ENCODE results near the gene FLNA. TPM values are rescaled to one million over a fixed set of nuclear protein-coding genes. Genes with fewer than 3 reads are reported as not detected.
A peak's percentile ranks its signal among the peaks of the same experiment; 100 is the strongest.

Gene FLNA
- total and polyA plus RNA-seq, 9 of the 15 experiments (the other 6 are each of a cell fraction or from before 2014, with no cell fraction given): 6.2 to 735 (median 135) TPM

DNA sequence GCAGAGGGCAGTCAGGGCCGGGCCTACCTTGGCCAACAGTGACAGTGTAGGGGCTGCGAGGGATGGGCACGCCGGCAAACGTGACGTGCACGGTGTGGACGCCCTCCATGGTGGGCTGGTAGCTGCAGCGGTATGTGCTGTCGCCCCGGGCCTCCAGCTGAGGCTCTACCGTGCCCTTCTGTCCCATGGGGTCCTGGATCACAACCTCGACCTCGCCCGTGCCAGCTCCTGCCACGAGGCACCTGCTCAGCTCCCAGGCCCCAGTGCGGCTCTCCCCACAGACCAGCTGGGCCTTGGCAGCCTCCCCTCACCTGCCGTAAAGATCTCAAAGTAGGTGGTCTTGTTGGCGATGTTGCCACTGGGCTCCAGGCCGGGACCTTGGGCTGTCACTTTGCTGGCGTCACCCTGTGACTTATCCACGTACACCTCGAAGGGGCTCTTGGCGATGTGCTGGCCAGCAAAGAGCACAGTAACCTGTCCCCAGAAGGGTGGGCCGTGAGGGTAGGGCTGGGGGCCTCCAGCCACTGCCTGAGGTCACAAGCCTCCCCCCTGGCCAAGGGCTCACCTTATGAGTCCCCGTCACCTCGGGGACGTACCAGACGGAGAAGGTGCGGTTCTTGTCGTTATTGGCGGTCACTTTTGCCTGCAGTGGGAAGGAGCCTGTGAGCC is 8.3 kb downstream of the FLNA start:
- DNase-seq (ENCODE audit: extremely low read depth in 1 of 4, low spot score in 3 of 4) (no peak), FAIRE-seq (no peak), ATAC-seq (no peak)
- no peaks in the 10 kb centered on the region for H3K27me3 ChIP-seq (ENCODE audit: control insufficient read depth in 2 of 2, insufficient read depth in 2 of 2, low read length in 2 of 2)
- CTCF ChIA-PET (ENCODE audit: low intra/inter-chr PET ratio): no interaction called here
- no peak overlapping the region for H3K4me2 ChIP-seq (ENCODE audit: insufficient read depth, low read length)
- TF ChIP-seq ZNF197 (CRISPR knock-in tag; IDR thresholded peaks at IDR 0.05; ENCODE audit: low read depth) (no peak), POLR2G (IDR thresholded peaks at IDR 0.05; ENCODE audit: low read depth, low read length) (peak; percentile 58), POLR2A (conservative IDR thresholded peaks at IDR 0.05) (0 out of 2 replicates have a peak, but pooled peaks have one; percentile 27), ZFP36 (IDR thresholded peaks at IDR 0.05; ENCODE audit: low read depth, low read length, partially characterized antibody) (no peak), RBFOX2 (IDR thresholded peaks at IDR 0.05; ENCODE audit: low read depth, low read length) (peak; percentile 75), KAT7 (CRISPR knock-in tag; IDR thresholded peaks at IDR 0.05; ENCODE audit: borderline replicate concordance) (0 out of 2 replicates have a peak, but pooled peaks have one; percentile 44)
- TF ChIP-seq, protein P1, sequence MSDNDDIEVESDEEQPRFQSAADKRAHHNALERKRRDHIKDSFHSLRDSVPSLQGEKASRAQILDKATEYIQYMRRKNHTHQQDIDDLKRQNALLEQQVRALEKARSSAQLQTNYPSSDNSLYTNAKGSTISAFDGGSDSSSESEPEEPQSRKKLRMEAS (CRISPR knock-in tag; IDR thresholded peaks at IDR 0.05): peak; percentile 17; the same call in 1 of the 2 replicates
- no peaks in the 10 kb centered on the region for H3K9me3 ChIP-seq (replicated peaks; ENCODE audit: control insufficient read depth, insufficient read depth, low read depth, low read length)
- 95% methylated on average over 13 of the region's 32 CpGs for WGBS (ENCODE audit: insufficient coverage, low coverage, missing lambda C conversion rate)
- H3K9me1 ChIP-seq (ENCODE audit: control insufficient read depth, insufficient read depth, low read length): no peaks in the 10 kb centered on the region
- peak overlapping the region in 1 of 2 experiments; percentile 26; a peak in 1 of 4 replicates for H3K9ac ChIP-seq (ENCODE audit: insufficient read depth in 1 of 2, low read depth in 2 of 2, low read length in 2 of 2)
- no peak overlapping the region for H3K4me3 ChIP-seq
- H3K36me3 ChIP-seq (ENCODE audit: control insufficient read depth, insufficient read depth, low read length): peaks cover 74% of the 10 kb centered on the region; the same call in 2 of the 3 replicates
- no TSS peak for BruUV-seq (replicated peaks)
- H4K20me1 ChIP-seq (replicated peaks; ENCODE audit: control insufficient read depth, insufficient read depth, low read length): no peaks in the 10 kb centered on the region; the same call in 1 of the 2 replicates
- peaks cover 61% of the 10 kb centered on the region for H3K79me2 ChIP-seq (ENCODE audit: control insufficient read depth, insufficient read depth, low read length)
- in situ Hi-C loops (cut with MboI) (no loop called here), intact Hi-C loops (cut with micrococcal nuclease) (no loop called here)
- no peak overlapping the region for H3K27ac ChIP-seq (ENCODE audit: extremely low read depth, low read depth, low read length)
- POLR2A ChIA-PET: interaction anchor here (0.7 to 1.2 kb wide), 3 partner anchors 9 to 17 kb away, joined by 3 to 4 read pairs (median 3); no protein-coding TSS in a partner anchor
- peaks cover 10 to 61% of the 10 kb centered on the region in 2 experiments for H3K4me1 ChIP-seq (replicated peaks in 1 of 2; ENCODE audit: control insufficient read depth in 2 of 2, insufficient read depth in 2 of 2, low read length in 2 of 2)
- no peak overlapping the region for H2AFZ ChIP-seq (ENCODE audit: low read depth, low read length)
